ENCODE data around the gene DTX3L.
"Not testable (repeated sequence)": the region's sequence is repeated elsewhere in the genome, so short reads cannot be mapped to it uniquely, and the experiment has no call there.

The DTX3L gene

GRCh38 chr3:122568131-122568530, 4.0 kb downstream of the DTX3L start:
- H3K4ac ChIP-seq (ENCODE audit: low read depth in 1 of 2, low read length in 2 of 2); H3K23ac ChIP-seq (ENCODE audit: low read length in 2 of 2); H3K4me1 ChIP-seq (ENCODE audit: control insufficient read depth, insufficient read depth, low read depth, low read length); H3K4me2 ChIP-seq (ENCODE audit: low read length, poor library complexity, severe bottlenecking); H2AK5ac ChIP-seq (ENCODE audit: low read length, severe bottlenecking); H2AFZ ChIP-seq (ENCODE audit: low read depth, low read length); H4K91ac ChIP-seq (ENCODE audit: low read length); H3K4me3 ChIP-seq (ENCODE audit: insufficient read depth in 1 of 2, low read depth in 1 of 2, low read length in 2 of 2); H3K9ac ChIP-seq (ENCODE audit: low read length); H2BK15ac ChIP-seq (ENCODE audit: low read depth, poor library complexity, severe bottlenecking); H2BK12ac ChIP-seq (ENCODE audit: low read length in 2 of 2); H3K18ac ChIP-seq (ENCODE audit: low read depth in 1 of 2, low read length in 2 of 2); DNase-seq; H3K27me3 ChIP-seq (ENCODE audit: control insufficient read depth in 1 of 2, insufficient read depth in 1 of 2, low read length in 2 of 2); H4K8ac ChIP-seq (ENCODE audit: low read length); H2BK5ac ChIP-seq (ENCODE audit: low read depth, low read length, poor library complexity, severe bottlenecking); H3K14ac ChIP-seq (ENCODE audit: low read length in 2 of 2); H3K9me3 ChIP-seq (ENCODE audit: control insufficient read depth, low read length); H3K27ac ChIP-seq (ENCODE audit: low read length, poor library complexity, severe bottlenecking); H2BK120ac ChIP-seq (ENCODE audit: low read depth, low read length): not testable (repeated sequence)
- peaks cover 13% of the 10 kb centered on the region for H3K79me1 ChIP-seq (replicated peaks; ENCODE audit: low read length, poor library complexity, severe bottlenecking)
- 100% methylated on average over 3 of the region's 7 CpGs for WGBS
- H3K36me3 ChIP-seq (ENCODE audit: control insufficient read depth in 1 of 2, insufficient read depth in 2 of 2, low read depth in 1 of 2, low read length in 2 of 2), result peaks cover 10 to 63% of the 10 kb centered on the region in 2 experiments

- Histone ChIP-seq H3K4ac (ENCODE audit: low read depth in 1 of 2, low read length in 2 of 2) (no peak overlapping the region), H2BK5ac (ENCODE audit: low read depth, low read length, poor library complexity, severe bottlenecking) (no peak overlapping the region), H3K9me3 (ENCODE audit: control insufficient read depth, low read length) (no peaks in the 10 kb centered on the region), H3K79me1 (replicated peaks; ENCODE audit: low read length, poor library complexity, severe bottlenecking) (peaks cover 12% of the 10 kb centered on the region), H4K91ac (ENCODE audit: low read length) (no peak overlapping the region), H3K14ac (ENCODE audit: low read length in 2 of 2) (no peak overlapping the region), H3K27me3 (ENCODE audit: control insufficient read depth in 1 of 2, insufficient read depth in 1 of 2, low read length in 2 of 2) (no peaks in the 10 kb centered on the region), H4K8ac (ENCODE audit: low read length) (no peak overlapping the region), H3K23ac (ENCODE audit: low read length in 2 of 2) (no peak overlapping the region), H3K4me1 (ENCODE audit: control insufficient read depth, insufficient read depth, low read depth, low read length) (peaks cover 6% of the 10 kb centered on the region), H2BK15ac (ENCODE audit: low read depth, poor library complexity, severe bottlenecking) (no peak overlapping the region), H3K9ac (ENCODE audit: low read length) (no peak overlapping the region), H2AFZ (ENCODE audit: low read depth, low read length) (no peak overlapping the region), H2BK12ac (ENCODE audit: low read length in 2 of 2) (no peak overlapping the region), H2AK5ac (ENCODE audit: low read length, severe bottlenecking) (no peak overlapping the region), H3K4me2 (ENCODE audit: low read length, poor library complexity, severe bottlenecking) (no peak overlapping the region), H3K4me3 (ENCODE audit: insufficient read depth in 1 of 2, low read depth in 1 of 2, low read length in 2 of 2) (no peak overlapping the region), H3K36me3 (ENCODE audit: control insufficient read depth in 1 of 2, insufficient read depth in 2 of 2, low read depth in 1 of 2, low read length in 2 of 2) (peaks cover 10 to 66% of the 10 kb centered on the region in 2 experiments), H3K18ac (ENCODE audit: low read depth in 1 of 2, low read length in 2 of 2) (no peak overlapping the region), H2BK120ac (ENCODE audit: low read depth, low read length) (no peak overlapping the region), H3K27ac (ENCODE audit: low read length, poor library complexity, severe bottlenecking) (no peak overlapping the region)
- 75% methylated on average over 2 of the region's 3 CpGs for WGBS
- DNase-seq, result no peak
Measured at GRCh38 chr3:122568755-122569154, 4.6 kb downstream of the DTX3L start.

- H3K9me3 ChIP-seq (ENCODE audit: control insufficient read depth, low read length), result no peaks in the 10 kb centered on the region
- H2AFZ ChIP-seq (ENCODE audit: low read depth, low read length), result no peak overlapping the region
- no peak overlapping the region for H2BK120ac ChIP-seq (ENCODE audit: low read depth, low read length)
- H3K4me1 ChIP-seq (ENCODE audit: control insufficient read depth, insufficient read depth, low read depth, low read length), result peaks cover 8% of the 10 kb centered on the region
- no peak overlapping the region for H4K91ac ChIP-seq (ENCODE audit: low read length)
- no peaks in the 10 kb centered on the region for H3K27me3 ChIP-seq (ENCODE audit: control insufficient read depth in 1 of 2, insufficient read depth in 1 of 2, low read length in 2 of 2)
- WGBS, result 57% methylated on average over 2 of the region's 3 CpGs
- no peak overlapping the region for H2BK12ac ChIP-seq (ENCODE audit: low read length in 2 of 2)
- H3K4me3 ChIP-seq (ENCODE audit: insufficient read depth in 1 of 2, low read depth in 1 of 2, low read length in 2 of 2), result no peak overlapping the region
- H3K4ac ChIP-seq (ENCODE audit: low read depth in 1 of 2, low read length in 2 of 2), result no peak overlapping the region
- H2BK5ac ChIP-seq (ENCODE audit: low read depth, low read length, poor library complexity, severe bottlenecking), result no peak overlapping the region
- peaks cover 2% of the 10 kb centered on the region for H3K79me1 ChIP-seq (replicated peaks; ENCODE audit: low read length, poor library complexity, severe bottlenecking)
- no peak overlapping the region for H2BK15ac ChIP-seq (ENCODE audit: low read depth, poor library complexity, severe bottlenecking)
- H3K36me3 ChIP-seq (ENCODE audit: control insufficient read depth in 1 of 2, insufficient read depth in 2 of 2, low read depth in 1 of 2, low read length in 2 of 2), result peaks cover 3 to 54% of the 10 kb centered on the region in 2 experiments
- H3K4me2 ChIP-seq (ENCODE audit: low read length, poor library complexity, severe bottlenecking), result no peak overlapping the region
- no peak overlapping the region for H2AK5ac ChIP-seq (ENCODE audit: low read length, severe bottlenecking)
- H3K27ac ChIP-seq (ENCODE audit: low read length, poor library complexity, severe bottlenecking), result no peak overlapping the region
- no peak overlapping the region for H3K18ac ChIP-seq (ENCODE audit: low read depth in 1 of 2, low read length in 2 of 2)
- peak overlapping the region; percentile 12 for H3K9ac ChIP-seq (ENCODE audit: low read length)
- no peak overlapping the region for H4K8ac ChIP-seq (ENCODE audit: low read length)
- no peak overlapping the region for H3K23ac ChIP-seq (ENCODE audit: low read length in 2 of 2)
- peak; percentile 24 for DNase-seq
- no peak overlapping the region for H3K14ac ChIP-seq (ENCODE audit: low read length in 2 of 2)
Measured at GRCh38 chr3:122572940-122573412, 8.8 kb downstream of the DTX3L start.

GRCh38 chr3:122576174-122576940, 12.2 kb downstream of the DTX3L start:
- Histone ChIP-seq H2AK5ac (ENCODE audit: low read length, severe bottlenecking) (no peak overlapping the region), H3K36me3 (ENCODE audit: control insufficient read depth in 1 of 2, insufficient read depth in 2 of 2, low read depth in 1 of 2, low read length in 2 of 2) (peaks cover 3 to 22% of the 10 kb centered on the region in 2 experiments), H3K4me1 (ENCODE audit: control insufficient read depth, insufficient read depth, low read depth, low read length) (peaks cover 8% of the 10 kb centered on the region), H3K27me3 (ENCODE audit: control insufficient read depth in 1 of 2, insufficient read depth in 1 of 2, low read length in 2 of 2) (no peaks in the 10 kb centered on the region), H2BK5ac (ENCODE audit: low read depth, low read length, poor library complexity, severe bottlenecking) (no peak overlapping the region), H3K9me3 (ENCODE audit: control insufficient read depth, low read length) (peaks cover 8% of the 10 kb centered on the region), H4K91ac (ENCODE audit: low read length) (no peak overlapping the region), H4K8ac (ENCODE audit: low read length) (no peak overlapping the region), H3K4me3 (ENCODE audit: insufficient read depth in 1 of 2, low read depth in 1 of 2, low read length in 2 of 2) (no peak overlapping the region), H3K18ac (ENCODE audit: low read depth in 1 of 2, low read length in 2 of 2) (no peak overlapping the region), H3K4ac (ENCODE audit: low read depth in 1 of 2, low read length in 2 of 2) (no peak overlapping the region), H2BK15ac (ENCODE audit: low read depth, poor library complexity, severe bottlenecking) (no peak overlapping the region), H2BK12ac (ENCODE audit: low read length in 2 of 2) (peak overlapping the region in 1 of 2 experiments; percentile 37), H3K4me2 (ENCODE audit: low read length, poor library complexity, severe bottlenecking) (no peak overlapping the region), H3K14ac (ENCODE audit: low read length in 2 of 2) (no peak overlapping the region), H2BK120ac (ENCODE audit: low read depth, low read length) (no peak overlapping the region), H2AFZ (ENCODE audit: low read depth, low read length) (no peak overlapping the region), H3K23ac (ENCODE audit: low read length in 2 of 2) (no peak overlapping the region), H3K9ac (ENCODE audit: low read length) (no peak overlapping the region), H3K27ac (ENCODE audit: low read length, poor library complexity, severe bottlenecking) (no peak overlapping the region), H3K79me1 (replicated peaks; ENCODE audit: low read length, poor library complexity, severe bottlenecking) (no peaks in the 10 kb centered on the region)
- peak; percentile 19 for DNase-seq
- 77% methylated on average over 5 of the region's 8 CpGs for WGBS
